Mesendoderm (in vitro differentiated cells): ENCODE data around the gene MPZL1.

ENCODE experiments used
- DNase-seq: peaks from one replicate; pipeline ENCODE4 v3.0.0; 2013
- H2AK5ac ChIP-seq: 2 replicates; pipeline ENCODE4 v1.6.1; 2013; ENCODE audit warnings: low read length, inconsistent platforms
- H2BK120ac ChIP-seq: 2 replicates; pipeline ENCODE4 v1.6.1; 2013; ENCODE audit warnings: low read depth, mild to moderate bottlenecking, low read length, moderate library complexity, mixed read lengths
- H2BK15ac ChIP-seq: replicated peaks from 2 replicates; pipeline ENCODE4 v1.6.1; 2013; ENCODE audit warnings: low read depth, mild to moderate bottlenecking, moderate library complexity
- H2BK5ac ChIP-seq: 2 replicates; pipeline ENCODE4 v1.6.1; 2013; ENCODE audit warnings: low read length, inconsistent platforms
- H3K18ac ChIP-seq: 2 replicates; pipeline ENCODE4 v1.6.1; 2013; ENCODE audit warnings: mild to moderate bottlenecking, low read length, mixed read lengths
- H3K23ac ChIP-seq: one replicate; pipeline ENCODE4 v1.6.1; 2013; ENCODE audit warnings: low read length
- H3K27ac ChIP-seq: 2 replicates; pipeline ENCODE4 v1.5.1; 2013; ENCODE audit warnings: low read depth, mild to moderate bottlenecking, inconsistent platforms, low read length, moderate library complexity
- H3K27me3 ChIP-seq: 2 replicates; pipeline ENCODE4 v1.6.1; 2013; ENCODE audit warnings: low read length, control low read depth, mild to moderate bottlenecking, inconsistent platforms; ENCODE audit not compliant: insufficient read depth, poor library complexity
- H3K36me3 ChIP-seq: 2 replicates; pipeline ENCODE4 v1.6.1; 2013; ENCODE audit warnings: low read length, inconsistent platforms; ENCODE audit not compliant: control insufficient read depth, insufficient read depth
- H3K4ac ChIP-seq: one replicate; pipeline ENCODE4 v1.6.1; 2013; ENCODE audit warnings: low read depth, mild to moderate bottlenecking, low read length, moderate library complexity
- H3K4me1 ChIP-seq: 2 replicates; pipeline ENCODE4 v1.6.1; 2013; ENCODE audit warnings: low read depth, low read length, inconsistent platforms; ENCODE audit not compliant: control insufficient read depth
- H3K4me2 ChIP-seq: 2 replicates; pipeline ENCODE4 v1.6.1; 2013; ENCODE audit warnings: low read length
- H3K4me3 ChIP-seq: 2 replicates; pipeline ENCODE4 v1.5.1; 2013; ENCODE audit warnings: mild to moderate bottlenecking, low read length
- H3K56ac ChIP-seq: one replicate; pipeline ENCODE4 v1.6.1; 2013; ENCODE audit warnings: low read length
- H3K79me1 ChIP-seq: 2 replicates; pipeline ENCODE4 v1.6.1; 2013; ENCODE audit warnings: low read length, inconsistent platforms
- H3K79me2 ChIP-seq: 2 replicates; pipeline ENCODE4 v1.6.1; 2013; ENCODE audit warnings: mild to moderate bottlenecking, low read length; ENCODE audit not compliant: control insufficient read depth, insufficient read depth
- H3K9ac ChIP-seq: 2 replicates; pipeline ENCODE4 v1.6.1; 2013; ENCODE audit warnings: low read length, inconsistent platforms
- H4K5ac ChIP-seq: one replicate; pipeline ENCODE4 v1.6.1; 2013; ENCODE audit warnings: low read length
- H4K8ac ChIP-seq: one replicate; pipeline ENCODE4 v1.6.1; 2013; ENCODE audit warnings: low read depth, mild to moderate bottlenecking, control low read depth, low read length, moderate library complexity
- WGBS: extraction: QIAGEN DNeasy Blood & Tissue Kit; methylation state at CpG from one replicate; pipeline ENCODE4 v1.1.7; 2013; ENCODE audit warnings: low lambda C conversion rate, missing lambda C conversion rate; ENCODE audit not compliant: insufficient coverage; ENCODE audit errors: extremely low coverage; 5-methylcytosine and 5-hydroxymethylcytosine counted together

MPZL1 gene

DNA sequence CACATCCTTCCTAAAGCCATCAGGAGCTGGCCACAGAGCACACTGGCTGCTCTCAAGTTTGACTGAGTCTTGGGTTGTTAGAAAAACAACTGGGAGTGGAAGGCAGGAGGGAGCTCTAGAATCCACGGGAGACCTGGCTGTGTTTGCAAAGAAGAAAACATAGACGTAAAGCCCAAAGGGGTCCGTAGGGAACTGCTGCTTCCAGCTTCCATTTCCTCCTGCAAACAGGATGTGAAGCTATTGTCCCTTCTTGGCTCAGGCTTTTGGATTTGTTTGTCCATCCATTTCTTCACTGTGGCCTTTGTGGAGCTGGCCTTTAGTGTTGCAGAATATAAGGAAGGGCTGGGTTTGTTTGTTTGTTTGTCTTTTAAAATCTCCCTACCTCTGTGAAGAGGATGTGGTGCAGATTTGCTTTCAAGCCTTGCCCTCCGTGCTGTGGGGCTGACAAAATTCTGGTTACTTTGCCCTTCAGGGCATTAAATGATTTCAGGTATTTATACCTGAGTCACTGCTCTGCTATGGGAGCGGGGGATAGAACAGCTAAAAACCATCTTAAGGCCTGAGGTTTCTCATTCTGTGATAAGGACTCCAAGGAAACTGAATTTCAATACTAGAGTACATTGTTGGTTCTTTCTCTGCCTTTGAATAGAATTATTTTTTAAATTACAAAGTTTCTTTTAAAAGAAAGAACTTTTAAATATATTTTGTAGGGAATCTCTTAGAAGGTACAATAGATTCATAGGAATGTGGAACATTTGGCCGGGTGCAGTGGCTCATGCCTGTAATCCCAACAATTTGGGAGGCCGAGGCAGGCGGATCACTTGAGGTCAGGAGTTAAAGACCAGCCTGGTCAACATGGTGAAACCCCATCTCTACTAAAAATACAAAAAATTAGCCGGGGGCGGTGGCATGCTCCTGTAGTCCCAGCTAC is 74.3 kb downstream of the MPZL1 start:
- no peak overlapping the region for H2BK120ac ChIP-seq
- peaks cover 4% of the 10 kb centered on the region for H3K79me1 ChIP-seq
- no peak overlapping the region for H4K5ac ChIP-seq
- no CpG with 5 or more reads among the region's 10 CpGs for WGBS
- H3K27ac ChIP-seq: peak overlapping the region; percentile 70
- H3K18ac ChIP-seq: no peak overlapping the region
- H4K8ac ChIP-seq: no peak overlapping the region
- H2BK5ac ChIP-seq: no peak overlapping the region
- peak overlapping the region; percentile 15 for H3K23ac ChIP-seq
- H3K4ac ChIP-seq: no peak overlapping the region
- no peak overlapping the region for H2AK5ac ChIP-seq
- peaks cover 8% of the 10 kb centered on the region for H3K4me1 ChIP-seq
- H3K9ac ChIP-seq: peak overlapping the region; percentile 16
- DNase-seq: peak; percentile 81
- no peak overlapping the region for H3K4me2 ChIP-seq
- no peaks in the 10 kb centered on the region for H3K79me2 ChIP-seq
- peak overlapping the region; percentile 46 for H3K56ac ChIP-seq
- H3K27me3 ChIP-seq: no peaks in the 10 kb centered on the region
- peaks cover 1% of the 10 kb centered on the region for H3K36me3 ChIP-seq
- H2BK15ac ChIP-seq: no peak overlapping the region
- no peak overlapping the region for H3K4me3 ChIP-seq

DNA sequence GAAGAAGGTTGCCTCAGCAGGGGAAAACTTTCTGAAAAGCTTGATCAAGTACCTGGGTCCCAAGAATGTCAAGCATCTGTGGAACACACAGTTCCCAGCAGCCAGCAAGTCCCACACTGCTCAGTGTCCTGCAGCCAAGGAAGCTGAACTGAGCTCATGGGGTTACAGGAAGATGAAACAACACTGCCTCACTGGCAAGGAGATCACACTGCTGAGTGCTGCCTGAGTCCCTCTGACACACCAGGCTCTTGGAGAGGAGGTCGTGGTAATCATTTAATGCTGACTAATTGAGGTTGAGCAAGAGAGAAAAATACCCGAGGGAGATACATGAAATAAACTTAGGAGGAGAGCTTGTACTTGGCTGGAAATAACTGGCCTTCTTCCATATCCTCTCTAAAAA is 75.2 kb downstream of the MPZL1 start:
- no peak overlapping the region for H3K9ac ChIP-seq
- H3K4me2 ChIP-seq: no peak overlapping the region
- H3K27me3 ChIP-seq: no peaks in the 10 kb centered on the region
- H3K4me3 ChIP-seq: no peak overlapping the region
- H3K18ac ChIP-seq: no peak overlapping the region
- peaks cover 7% of the 10 kb centered on the region for H3K4me1 ChIP-seq
- no peak overlapping the region for H3K4ac ChIP-seq
- no peak overlapping the region for H2AK5ac ChIP-seq
- no peak overlapping the region for H2BK15ac ChIP-seq
- no peak overlapping the region for H2BK120ac ChIP-seq
- peaks cover 2% of the 10 kb centered on the region for H3K79me1 ChIP-seq
- H4K8ac ChIP-seq: no peak overlapping the region
- WGBS: no CpG with 5 or more reads among the region's 2 CpGs
- H4K5ac ChIP-seq: no peak overlapping the region
- peak; percentile 96 for DNase-seq
- H3K27ac ChIP-seq: no peak overlapping the region
- no peaks in the 10 kb centered on the region for H3K79me2 ChIP-seq
- no peak overlapping the region for H3K56ac ChIP-seq
- no peak overlapping the region for H3K23ac ChIP-seq
- no peaks in the 10 kb centered on the region for H3K36me3 ChIP-seq
- H2BK5ac ChIP-seq: no peak overlapping the region

DNA sequence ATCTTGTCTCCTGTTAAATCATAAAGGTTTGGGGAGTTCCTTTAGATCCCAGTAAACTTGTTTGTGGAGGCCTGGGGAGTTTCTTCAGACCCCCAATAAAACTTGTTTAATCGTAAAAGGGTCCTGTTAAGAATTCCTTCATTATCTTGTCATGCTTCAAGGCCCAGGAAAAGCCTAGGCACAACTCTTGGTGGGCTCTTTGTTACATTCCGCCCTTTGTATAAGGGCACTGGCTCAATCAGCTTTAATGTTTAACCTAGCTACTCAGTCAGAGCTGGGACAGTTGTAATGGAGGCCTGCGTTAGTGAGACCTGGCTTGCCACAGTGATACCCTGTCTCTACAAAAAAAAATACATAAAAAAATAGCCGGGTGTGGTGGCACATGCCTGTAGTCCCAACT is 77.2 kb downstream of the MPZL1 start:
- H3K79me2 ChIP-seq: no peaks in the 10 kb centered on the region
- no peak overlapping the region for H2BK15ac ChIP-seq
- no peak overlapping the region for H3K23ac ChIP-seq
- H3K4me2 ChIP-seq: no peak overlapping the region
- H3K18ac ChIP-seq: no peak overlapping the region
- DNase-seq: no peak
- no peaks in the 10 kb centered on the region for H3K79me1 ChIP-seq
- H3K4ac ChIP-seq: no peak overlapping the region
- peaks cover 7% of the 10 kb centered on the region for H3K4me1 ChIP-seq
- no peak overlapping the region for H3K56ac ChIP-seq
- no peak overlapping the region for H3K27ac ChIP-seq
- H4K8ac ChIP-seq: no peak overlapping the region
- H2BK5ac ChIP-seq: no peak overlapping the region
- no peak overlapping the region for H2BK120ac ChIP-seq
- no peaks in the 10 kb centered on the region for H3K27me3 ChIP-seq
- H3K36me3 ChIP-seq: no peaks in the 10 kb centered on the region
- H3K4me3 ChIP-seq: no peak overlapping the region
- no peak overlapping the region for H3K9ac ChIP-seq
- no CpG with 5 or more reads among the region's 4 CpGs for WGBS
- H2AK5ac ChIP-seq: no peak overlapping the region
- no peak overlapping the region for H4K5ac ChIP-seq

DNA sequence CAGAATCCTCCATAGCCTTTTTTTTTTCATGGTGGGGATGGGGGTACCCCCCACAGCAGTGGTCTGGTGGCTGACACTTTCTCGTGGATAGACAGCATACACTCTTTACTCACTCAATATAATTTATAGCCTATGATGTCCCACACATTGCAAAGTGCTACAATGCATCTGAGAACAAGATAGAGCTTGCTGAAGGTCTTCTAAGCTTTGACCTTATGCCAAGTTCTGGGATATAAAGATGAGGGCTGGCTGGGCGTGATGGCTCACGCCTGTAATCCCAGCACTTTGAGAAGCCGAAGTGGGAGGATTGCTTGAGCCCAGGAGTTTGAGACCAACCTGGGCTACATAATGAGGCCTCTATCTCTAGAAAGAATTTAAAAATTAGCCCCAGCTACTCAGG is 78.0 kb downstream of the MPZL1 start:
- Histone ChIP-seq H3K79me1 (no peaks in the 10 kb centered on the region), H3K36me3 (no peaks in the 10 kb centered on the region), H3K27ac (no peak overlapping the region), H3K4me2 (no peak overlapping the region), H2BK120ac (no peak overlapping the region), H3K18ac (no peak overlapping the region), H3K9ac (no peak overlapping the region), H3K79me2 (no peaks in the 10 kb centered on the region), H3K4me3 (no peak overlapping the region), H2AK5ac (no peak overlapping the region), H3K4ac (no peak overlapping the region), H2BK15ac (no peak overlapping the region), H3K27me3 (no peaks in the 10 kb centered on the region), H4K8ac (no peak overlapping the region), H4K5ac (no peak overlapping the region), H3K4me1 (peaks cover 7% of the 10 kb centered on the region), H3K56ac (no peak overlapping the region), H2BK5ac (no peak overlapping the region), H3K23ac (no peak overlapping the region)
- no peak for DNase-seq
- WGBS: no CpG with 5 or more reads among the region's 4 CpGs

DNA sequence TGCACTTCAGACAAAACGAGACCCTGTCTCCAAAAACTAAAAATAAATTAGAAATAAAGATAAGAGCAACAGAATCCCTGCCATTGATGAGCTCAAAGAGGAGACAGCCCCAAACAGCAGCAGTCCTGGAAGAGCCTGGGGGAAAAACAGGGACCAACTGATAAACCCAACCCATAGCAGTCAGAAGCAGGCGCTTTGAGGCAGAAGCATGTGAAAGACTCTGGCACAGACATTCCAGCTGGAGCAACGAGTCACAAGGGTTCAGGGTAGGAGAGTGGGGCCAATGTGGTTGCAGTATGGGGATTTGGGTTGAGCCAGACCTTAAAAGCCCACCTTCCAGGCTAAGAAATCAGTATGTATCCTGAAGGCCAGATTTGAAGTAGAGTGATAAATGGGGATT is 78.5 kb downstream of the MPZL1 start:
- Histone ChIP-seq H3K36me3 (no peaks in the 10 kb centered on the region), H3K27ac (no peak overlapping the region), H3K4me1 (peaks cover 7% of the 10 kb centered on the region), H3K18ac (no peak overlapping the region), H3K79me1 (no peaks in the 10 kb centered on the region), H4K8ac (no peak overlapping the region), H3K23ac (no peak overlapping the region), H3K79me2 (no peaks in the 10 kb centered on the region), H3K4me3 (no peak overlapping the region), H3K4me2 (no peak overlapping the region), H2BK120ac (no peak overlapping the region), H2BK15ac (no peak overlapping the region), H4K5ac (no peak overlapping the region), H3K9ac (no peak overlapping the region), H2AK5ac (no peak overlapping the region), H3K4ac (no peak overlapping the region), H3K56ac (no peak overlapping the region), H2BK5ac (no peak overlapping the region), H3K27me3 (no peaks in the 10 kb centered on the region)
- no CpG with 5 or more reads among the region's 3 CpGs for WGBS
- DNase-seq: peak; percentile 61

DNA sequence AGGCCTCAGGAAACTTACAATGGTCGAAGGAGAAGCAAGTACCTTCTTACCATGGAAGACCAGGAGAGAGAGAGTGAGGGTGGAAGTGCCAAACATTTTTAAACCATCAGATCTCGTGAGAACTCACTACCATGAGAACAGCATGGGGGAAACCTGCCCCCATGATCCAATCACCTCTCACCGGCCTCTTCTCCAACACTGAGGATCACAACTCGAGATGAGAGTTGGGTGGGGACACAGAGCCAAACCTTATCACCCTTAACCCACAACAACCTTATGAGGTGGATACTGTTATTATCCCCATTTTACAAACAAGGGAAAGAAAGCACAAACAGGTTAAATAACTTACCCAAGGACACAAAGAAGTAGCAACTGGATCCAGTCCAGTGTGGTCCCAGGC is 80.5 kb downstream of the MPZL1 start:
- DNase-seq: no peak
- Histone ChIP-seq H3K9ac (no peak overlapping the region), H2BK120ac (no peak overlapping the region), H3K4ac (no peak overlapping the region), H2BK15ac (no peak overlapping the region), H3K27ac (no peak overlapping the region), H3K79me2 (no peaks in the 10 kb centered on the region), H4K8ac (no peak overlapping the region), H3K4me2 (no peak overlapping the region), H2BK5ac (no peak overlapping the region), H3K27me3 (no peaks in the 10 kb centered on the region), H3K36me3 (no peaks in the 10 kb centered on the region), H3K4me3 (no peak overlapping the region), H2AK5ac (no peak overlapping the region), H4K5ac (no peak overlapping the region), H3K4me1 (no peaks in the 10 kb centered on the region), H3K56ac (no peak overlapping the region), H3K79me1 (no peaks in the 10 kb centered on the region), H3K18ac (no peak overlapping the region), H3K23ac (no peak overlapping the region)
- no CpG with 5 or more reads among the region's 4 CpGs for WGBS
